GM12878 (cell line): ENCODE measurements around the gene DQX1. TPM values are rescaled to one million over a fixed set of nuclear protein-coding genes. Genes with fewer than 3 reads are reported as not detected.

Experiments used
- ATAC-seq: fragments of 200-7000 bp; cut with Tn5 transposase; 3 replicates; pipeline ENCODE4 v1.9.1; 2020; ENCODE audit warnings: mild to moderate bottlenecking, moderate library complexity
- BruUV-seq: library from RNA; stranded (reverse); fragments of 400-500 nt; replicated peaks from 2 replicates; lab custom pipeline; 2021; lab: Mats Ljungman, UMichigan
- CTCF ChIA-PET: fragments of 300-600 bp; sonication (Branson Sonifier 250); formaldehyde crosslinking; extraction: SDS; loops from one replicate; lab custom pipeline; 2021; ENCODE audit warnings: inconsistent platforms; lab: Yijun Ruan, JAX
- POLR2A ChIA-PET: fragments of 350-600 bp; formaldehyde crosslinking; extraction: SDS; loops from one replicate; lab custom pipeline; 2021; ENCODE audit warnings: inconsistent platforms; lab: Charles Lee
- RAD21 ChIA-PET: fragments of 300-600 bp; sonication (Branson Sonifier 250); formaldehyde crosslinking; loops from one replicate; lab custom pipeline; 2023; ENCODE audit warnings: antibody characterized with exemption; ENCODE audit not compliant: unreplicated experiment; lab: Charles Lee
- SMC1A ChIA-PET: fragments of 300-600 bp; sonication (Branson Sonifier 250); formaldehyde crosslinking; loops from one replicate; lab custom pipeline; 2023; ENCODE audit not compliant: unreplicated experiment, uncharacterized antibody; lab: Charles Lee
- DNase-seq: peaks from one replicate; pipeline ENCODE4 v3.0.0-alpha.2; 2011; ENCODE audit warnings: low read depth, low spot score
- FAIRE-seq: peaks from 3 replicates; lab custom pipeline; 2011; peaks lifted over from hg19 to GRCh38; lab: Jason Lieb, UNC
- H2AFZ ChIP-seq: 2 replicates; pipeline ENCODE4 v1.6.0; 2011; ENCODE audit warnings: low read depth, low read length, control low read depth; ENCODE audit not compliant: control insufficient read depth
- H3K27ac ChIP-seq: 2 replicates; pipeline ENCODE4 v1.5.1; 2011; ENCODE audit warnings: control low read depth; ENCODE audit not compliant: control insufficient read depth, insufficient read depth
- H3K27me3 ChIP-seq, 2 experiments: replicated peaks in 1 of 2; 2 replicates each; pipeline versions ENCODE4 v1.6.0 to v1.6.1; 2011; ENCODE audit warnings: low read length in 1 of 2; ENCODE audit not compliant: control insufficient read depth in 2 of 2, insufficient read depth in 2 of 2
- H3K36me3 ChIP-seq, 2 experiments: 2 replicates each; pipeline ENCODE4 v1.5.1; 2011; ENCODE audit warnings: low read length in 1 of 2; ENCODE audit not compliant: control insufficient read depth in 2 of 2, insufficient read depth in 2 of 2
- H3K4me1 ChIP-seq: 2 replicates; pipeline ENCODE4 v1.6.1; 2011; ENCODE audit warnings: mild to moderate bottlenecking, low read length, moderate library complexity, mixed read lengths; ENCODE audit not compliant: control insufficient read depth, insufficient read depth
- H3K4me2 ChIP-seq: 2 replicates; pipeline ENCODE4 v1.6.0; 2011; ENCODE audit warnings: control low read depth; ENCODE audit not compliant: control insufficient read depth, insufficient read depth
- H3K4me3 ChIP-seq: fragments of 200-600 bp; sonication (generic); 2 replicates; pipeline ENCODE4 v1.5.1; 2016
- H3K79me2 ChIP-seq: 2 replicates; pipeline ENCODE4 v1.6.0; 2011; ENCODE audit warnings: low read length; ENCODE audit not compliant: control insufficient read depth, insufficient read depth
- H3K9ac ChIP-seq: 2 replicates; pipeline ENCODE4 v1.8.0; 2011; ENCODE audit warnings: low read length, control low read depth, mixed read lengths; ENCODE audit not compliant: control insufficient read depth, insufficient read depth
- H3K9me3 ChIP-seq: replicated peaks from 3 replicates; pipeline ENCODE4 v1.5.1; 2011; ENCODE audit warnings: mild to moderate bottlenecking, low read length; ENCODE audit not compliant: control insufficient read depth, insufficient read depth
- H4K20me1 ChIP-seq: 2 replicates; pipeline ENCODE4 v1.6.0; 2011; ENCODE audit not compliant: control insufficient read depth, insufficient read depth
- BACH1 ChIP-seq: fragments of 450-650 bp; IDR thresholded peaks from 2 replicates; pipeline ENCODE4 v1.6.1; 2017; ENCODE audit warnings: mild to moderate bottlenecking, borderline replicate concordance
- CBX5 ChIP-seq: sonication (generic); IDR thresholded peaks from 2 replicates; pipeline ENCODE4 v1.6.1; 2016; ENCODE audit warnings: low read depth, moderate library complexity, mild to moderate bottlenecking, inconsistent platforms
- CHD4 ChIP-seq: fragments of 200-600 bp; sonication (generic); IDR thresholded peaks from 2 replicates; pipeline ENCODE4 v1.6.1; 2016; ENCODE audit warnings: mild to moderate bottlenecking
- CREM ChIP-seq: IDR thresholded peaks from 2 replicates; pipeline ENCODE4 v1.6.1; 2014; ENCODE audit warnings: antibody characterized with exemption, low read depth
- EP300 ChIP-seq, 2 experiments: fragments of 150-350 bp in 1 of 2; IDR thresholded peaks; 2 replicates each; pipeline ENCODE4 v1.6.1; 2011 to 2012; ENCODE audit warnings: low read depth in 2 of 2, low read length in 2 of 2, borderline replicate concordance in 1 of 2, improper control_type of control experiment in 1 of 2, inconsistent platforms in 1 of 2; ENCODE audit not compliant: control insufficient read depth in 1 of 2
- ESRRA ChIP-seq: IDR thresholded peaks from 2 replicates; pipeline ENCODE4 v1.6.1; 2012; ENCODE audit warnings: mild to moderate bottlenecking, low read length, improper control_type of control experiment
- GABPA ChIP-seq: IDR thresholded peaks from 2 replicates; pipeline ENCODE4 v1.6.1; 2014; ENCODE audit warnings: antibody characterized with exemption, low read depth, mild to moderate bottlenecking, inconsistent platforms
- HCFC1 ChIP-seq: fragments of 150-350 bp; IDR thresholded peaks from 2 replicates; pipeline ENCODE4 v1.6.1; 2014; ENCODE audit warnings: low read length
- HDAC2 ChIP-seq: fragments of 200-600 bp; sonication (generic); IDR thresholded peaks from 2 replicates; pipeline ENCODE4 v1.6.1; 2017
- HDGF ChIP-seq: fragments of 450-650 bp; IDR thresholded peaks from 2 replicates; pipeline ENCODE4 v1.6.1; 2016; ENCODE audit warnings: antibody characterized with exemption
- IRF4 ChIP-seq: IDR thresholded peaks from 2 replicates; pipeline ENCODE4 v1.6.1; 2011; ENCODE audit warnings: low read depth, low read length
- KLF5 ChIP-seq: fragments of 450-650 bp; IDR thresholded peaks from 2 replicates; pipeline ENCODE4 v1.6.1; 2014; ENCODE audit warnings: mild to moderate bottlenecking; ENCODE audit not compliant: partially characterized antibody
- LARP7 ChIP-seq: fragments of 450-650 bp; IDR thresholded peaks from 2 replicates; pipeline ENCODE4 v1.6.1; 2017; ENCODE audit warnings: mild to moderate bottlenecking
- NR2F1 ChIP-seq: fragments of 450-650 bp; conservative IDR thresholded peaks from 2 replicates; pipeline ENCODE4 v1.6.1; 2017; ENCODE audit warnings: mild to moderate bottlenecking
- RAD51 ChIP-seq: fragments of 450-650 bp; IDR thresholded peaks from 2 replicates; pipeline ENCODE4 v1.6.1; 2016; ENCODE audit warnings: moderate library complexity, mild to moderate bottlenecking, inconsistent platforms
- SMAD1 ChIP-seq: fragments of 450-650 bp; IDR thresholded peaks from 2 replicates; pipeline ENCODE4 v1.6.1; 2018; ENCODE audit warnings: mild to moderate bottlenecking, low read depth; ENCODE audit not compliant: partially characterized antibody
- SREBF2 ChIP-seq: IDR thresholded peaks from 2 replicates; pipeline ENCODE4 v1.6.1; 2012; ENCODE audit warnings: mild to moderate bottlenecking, low read length
- STAT1 ChIP-seq: fragments of 450-650 bp; conservative IDR thresholded peaks from 2 replicates; pipeline ENCODE4 v1.6.1; 2014; ENCODE audit warnings: antibody characterized with exemption, mild to moderate bottlenecking
- TCF12 ChIP-seq: IDR thresholded peaks from 2 replicates; pipeline ENCODE4 v1.6.1; 2011; ENCODE audit warnings: low read depth, mild to moderate bottlenecking, low read length
- ZSCAN29 ChIP-seq: fragments of 450-650 bp; IDR thresholded peaks from 2 replicates; pipeline ENCODE4 v1.6.1; 2017; ENCODE audit warnings: mild to moderate bottlenecking, moderate library complexity
- WGBS: methylation state at CpG from one replicate; pipeline ENCODE4 v1.1.6; 2016; ENCODE audit warnings: low lambda C conversion rate; ENCODE audit not compliant: insufficient replicate concordance, insufficient coverage; ENCODE audit errors: missing lambda C conversion rate; 5-methylcytosine and 5-hydroxymethylcytosine counted together
- in situ Hi-C: fragments of 300-500 bp; cut with MboI; formaldehyde crosslinking; loops from 9 replicates; pipeline ENCODE4 v1.14.3; 2018; ENCODE audit warnings: mixed read lengths
- intact Hi-C: fragments of 100-400 bp; cut with micrococcal nuclease; formaldehyde crosslinking; loops from one replicate; pipeline ENCODE4 v1.14.2; 2022; ENCODE audit not compliant: unreplicated experiment
- polyA plus RNA-seq, 11 experiments: library from polyadenylated mRNA; depleted of rRNA in 4 of 11; unstranded in 6 of 11; stranded (reverse) in 5 of 11; fragments of >200 nt; fragmentation: Nextera tagmentation in 4 of 11; fragmentation: Illumina TruSeq in 1 of 11; extraction: Ambion mirVana in 4 of 11; extraction: Trizol in 1 of 11; gene quantifications; 1 replicate in 1 of 11; 2 replicates in 10 of 11; pipeline versions ENCODE4 v1.2.1 to v1.2.3, GENCODE V29; 2011 to 2016; ENCODE audit warnings: inconsistent platforms in 2 of 11, missing spikeins in 2 of 11, low read depth in 1 of 11
- total RNA-seq, 4 experiments: library from RNA; depleted of rRNA in 3 of 4; stranded (reverse); fragments of >200 nt in 3 of 4; fragmentation: Illumina TruSeq in 1 of 4; extraction: Trizol in 1 of 4; gene quantifications; 2 replicates each; pipeline versions ENCODE4 v1.2.1 to v1.2.3, GENCODE V29; 2013 to 2021
- TF ChIP-seq, protein P1 (sequence below), 3 experiments: IDR thresholded peaks in 2 of 3; conservative IDR thresholded peaks in 1 of 3; 2 replicates each; pipeline ENCODE4 v1.5.1; 2011; ENCODE audit warnings: low read depth in 3 of 3, low read length in 3 of 3, mild to moderate bottlenecking in 3 of 3, control low read depth in 2 of 3, moderate library complexity in 2 of 3, inconsistent platforms in 1 of 3, mixed read lengths in 1 of 3; ENCODE audit not compliant: control insufficient read depth in 2 of 3, insufficient read depth in 1 of 3; ENCODE audit errors: extremely low read depth in 1 of 3
- TF ChIP-seq, protein P2 (sequence below): fragments of 450-650 bp; IDR thresholded peaks from 2 replicates; pipeline ENCODE4 v1.6.1; 2016; ENCODE audit warnings: mild to moderate bottlenecking

Gene DQX1
- total and polyA plus RNA-seq, 10 of the 15 experiments (the other 5 are each of a cell fraction or from before 2014, with no cell fraction given), result 0.34 to 2.1 (median 0.86) TPM

DNA sequence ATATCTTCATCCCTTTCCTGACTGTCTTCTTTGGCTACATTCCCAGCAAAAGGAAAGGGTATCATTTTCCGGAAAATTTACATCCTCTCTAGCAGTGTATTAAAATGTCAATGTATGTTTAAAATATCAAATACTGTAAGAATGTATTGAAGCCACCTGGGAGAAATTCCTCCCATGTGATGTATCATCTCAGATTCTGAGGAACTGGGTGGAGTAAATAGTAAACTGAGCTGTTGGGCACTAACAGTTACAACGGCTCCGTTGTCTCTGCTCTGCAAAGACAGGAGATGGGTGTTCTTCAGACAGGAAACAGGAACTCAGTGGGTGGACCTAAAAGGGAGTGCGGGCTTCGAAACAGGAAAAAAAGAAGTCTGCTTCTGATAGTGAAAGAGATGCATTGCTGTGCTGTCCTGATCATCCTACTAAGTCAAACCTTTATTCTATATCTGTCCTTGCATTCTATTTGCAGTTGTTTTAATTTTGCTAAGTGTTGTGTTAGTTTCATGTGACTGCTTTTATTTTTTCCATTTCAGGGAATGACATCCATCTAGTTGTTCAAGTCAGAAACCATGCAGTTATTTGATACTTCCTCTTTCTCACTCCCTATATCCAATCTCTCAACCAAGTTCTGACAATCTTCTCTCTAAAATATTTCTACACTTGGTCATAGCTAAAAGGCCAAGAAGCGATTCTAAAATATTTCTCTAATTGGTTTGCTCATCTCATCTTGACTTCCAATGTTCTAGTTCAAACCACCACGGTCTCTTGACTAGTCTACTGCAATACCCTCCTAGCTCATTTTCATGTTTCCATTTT, 47.9 kb upstream of the DQX1 start:
- Histone ChIP-seq H3K27me3 (no peaks in the 10 kb centered on the region), H3K4me1 (peaks cover 77% of the 10 kb centered on the region), H3K4me2 (peak overlapping the region; percentile 78), H4K20me1 (no peaks in the 10 kb centered on the region), H3K4me3 (peak overlapping the region; percentile 13; the same call in 1 of the 2 replicates), H3K27ac (peak overlapping the region; percentile 43), H3K9me3 (no peaks in the 10 kb centered on the region), H3K36me3 (no peaks in the 10 kb centered on the region), H3K79me2 (no peaks in the 10 kb centered on the region), H3K9ac (no peak overlapping the region; the same call in 1 of the 2 replicates), H2AFZ (peak overlapping the region; percentile 69)
- peak; percentile 54 for ATAC-seq
- WGBS, result 12% methylated on average over 7 of the region's 7 CpGs
- no TSS peak for BruUV-seq
- POLR2A ChIA-PET, result interaction anchor here (0.6 to 25.0 kb wide), 8 partner anchors 11 to 542 kb away, joined by 3 to 441 read pairs (median 4); partner anchors contain the start of genes DOK1, HTRA2, LOXL3 and MRPL53
- CTCF ChIA-PET, result interaction anchor here (0.9 to 17.4 kb wide), 11 partner anchors 13 to 239 kb away, joined by 3 to 281 read pairs (median 4); no protein-coding TSS in a partner anchor
- peak; percentile 59 for DNase-seq
- FAIRE-seq, result peak; percentile 47
- in situ Hi-C loops (no loop called here), intact Hi-C loops (no loop called here)
- RAD21 ChIA-PET, result interaction anchor here (1.0 to 10.3 kb wide), 7 partner anchors 13 to 92 kb away, joined by 3 to 152 read pairs (median 5); partner anchors contain the start of genes CCDC142 and TTC31
- SMC1A ChIA-PET, result interaction anchor here (0.6 to 16.6 kb wide), 10 partner anchors 8 to 909 kb away, joined by 3 to 371 read pairs (median 6); partner anchors contain the start of genes AUP1 and HTRA2
- TF ChIP-seq ZSCAN29 (no peak), LARP7 (no peak), ESRRA (no peak), KLF5 (no peak), HDGF (no peak), EP300 (IDR thresholded peaks at IDR 0.05; ENCODE audit: borderline replicate concordance in 1 of 2, control insufficient read depth in 1 of 2, low read depth in 2 of 2, low read length in 2 of 2) (no peak; a peak in 1 of 4 replicates), IRF4 (peak; percentile 9; the same call in 1 of the 2 replicates), CHD4 (no peak), TCF12 (no peak), GABPA (peak; percentile 80), CBX5 (no peak), HCFC1 (no peak), STAT1 (no peak), CREM (no peak), HDAC2 (no peak), SMAD1 (no peak), BACH1 (no peak), NR2F1 (no peak), RAD51 (no peak), SREBF2 (no peak)
- TF ChIP-seq, protein P1, sequence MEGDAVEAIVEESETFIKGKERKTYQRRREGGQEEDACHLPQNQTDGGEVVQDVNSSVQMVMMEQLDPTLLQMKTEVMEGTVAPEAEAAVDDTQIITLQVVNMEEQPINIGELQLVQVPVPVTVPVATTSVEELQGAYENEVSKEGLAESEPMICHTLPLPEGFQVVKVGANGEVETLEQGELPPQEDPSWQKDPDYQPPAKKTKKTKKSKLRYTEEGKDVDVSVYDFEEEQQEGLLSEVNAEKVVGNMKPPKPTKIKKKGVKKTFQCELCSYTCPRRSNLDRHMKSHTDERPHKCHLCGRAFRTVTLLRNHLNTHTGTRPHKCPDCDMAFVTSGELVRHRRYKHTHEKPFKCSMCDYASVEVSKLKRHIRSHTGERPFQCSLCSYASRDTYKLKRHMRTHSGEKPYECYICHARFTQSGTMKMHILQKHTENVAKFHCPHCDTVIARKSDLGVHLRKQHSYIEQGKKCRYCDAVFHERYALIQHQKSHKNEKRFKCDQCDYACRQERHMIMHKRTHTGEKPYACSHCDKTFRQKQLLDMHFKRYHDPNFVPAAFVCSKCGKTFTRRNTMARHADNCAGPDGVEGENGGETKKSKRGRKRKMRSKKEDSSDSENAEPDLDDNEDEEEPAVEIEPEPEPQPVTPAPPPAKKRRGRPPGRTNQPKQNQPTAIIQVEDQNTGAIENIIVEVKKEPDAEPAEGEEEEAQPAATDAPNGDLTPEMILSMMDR (IDR thresholded peaks at IDR 0.05 in 2 of 3, conservative IDR thresholded peaks at IDR 0.05 in 1 of 3; ENCODE audit: control insufficient read depth in 2 of 3, extremely low read depth in 1 of 3, insufficient read depth in 1 of 3, low read depth in 3 of 3, low read length in 3 of 3), result no peak
- TF ChIP-seq, protein P2, sequence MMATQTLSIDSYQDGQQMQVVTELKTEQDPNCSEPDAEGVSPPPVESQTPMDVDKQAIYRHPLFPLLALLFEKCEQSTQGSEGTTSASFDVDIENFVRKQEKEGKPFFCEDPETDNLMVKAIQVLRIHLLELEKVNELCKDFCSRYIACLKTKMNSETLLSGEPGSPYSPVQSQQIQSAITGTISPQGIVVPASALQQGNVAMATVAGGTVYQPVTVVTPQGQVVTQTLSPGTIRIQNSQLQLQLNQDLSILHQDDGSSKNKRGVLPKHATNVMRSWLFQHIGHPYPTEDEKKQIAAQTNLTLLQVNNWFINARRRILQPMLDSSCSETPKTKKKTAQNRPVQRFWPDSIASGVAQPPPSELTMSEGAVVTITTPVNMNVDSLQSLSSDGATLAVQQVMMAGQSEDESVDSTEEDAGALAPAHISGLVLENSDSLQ, result 0 out of 2 replicates have a peak, but pooled peaks have one; percentile 6
